ACC112 (cell line): Measurements from ENCODE around the gene DCLK1.

Experiments
- H2AFZ ChIP-seq: fragments of 200-600 bp; sonication (generic); one replicate; pipeline ENCODE4 v1.6.0; 2017; ENCODE audit warnings: antibody characterized with exemption, low read length; ENCODE audit not compliant: unreplicated experiment
- H3K27ac ChIP-seq: fragments of 200-600 bp; sonication (generic); 2 replicates; pipeline ENCODE4 v1.5.1; 2014; ENCODE audit warnings: low read depth, mild to moderate bottlenecking, antibody characterized with exemption, low read length, moderate library complexity
- H3K27me3 ChIP-seq: fragments of 200-600 bp; sonication (generic); 2 replicates; pipeline ENCODE4 v1.6.1; 2014; ENCODE audit warnings: mild to moderate bottlenecking, antibody characterized with exemption, low read length, moderate library complexity, mixed read lengths; ENCODE audit not compliant: insufficient read depth
- H3K36me3 ChIP-seq: fragments of 200-600 bp; sonication (generic); 2 replicates; pipeline ENCODE4 v1.6.1; 2016; ENCODE audit warnings: mild to moderate bottlenecking, antibody characterized with exemption, low read length, moderate library complexity, mixed read lengths; ENCODE audit not compliant: insufficient read depth
- H3K4me1 ChIP-seq: fragments of 200-600 bp; sonication (generic); one replicate; pipeline ENCODE4 v1.6.1; 2016; ENCODE audit warnings: low read length, mixed read lengths; ENCODE audit not compliant: insufficient read depth, unreplicated experiment, control insufficient read depth
- H3K4me3 ChIP-seq: fragments of 200-600 bp; sonication (generic); 2 replicates; pipeline ENCODE4 v1.5.1; 2014; ENCODE audit warnings: mild to moderate bottlenecking, low read depth, low read length
- H3K79me2 ChIP-seq: fragments of 200-600 bp; sonication (generic); one replicate; pipeline ENCODE4 v1.6.0; 2016; ENCODE audit warnings: low read length; ENCODE audit not compliant: control insufficient read depth, unreplicated experiment, insufficient read depth

DCLK1 gene

DNA sequence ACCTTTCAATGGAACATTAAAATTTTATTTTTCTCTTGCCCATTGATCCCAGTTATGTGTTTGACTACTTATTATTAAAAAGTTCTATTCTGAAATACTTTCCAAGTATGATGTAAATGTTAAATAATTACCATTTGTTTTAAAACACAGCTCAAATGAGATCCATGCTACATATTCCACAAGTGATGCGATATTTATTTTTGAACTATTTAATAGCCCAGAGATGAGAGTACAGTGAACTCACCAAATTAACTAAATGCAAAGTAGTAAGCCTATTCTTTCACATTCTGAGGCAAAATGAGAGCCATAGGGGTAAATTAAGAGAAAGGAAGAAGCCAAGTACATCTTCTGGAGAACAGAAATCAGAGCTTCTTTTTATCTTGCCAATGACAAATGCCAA is 1.2 kb upstream of the DCLK1 start:
- Histone ChIP-seq H3K79me2 (no peaks in the 10 kb centered on the region), H3K27ac (no peak overlapping the region), H3K27me3 (peaks cover 9% of the 10 kb centered on the region; the same call in 1 of the 2 replicates), H3K4me3 (no peak overlapping the region), H3K4me1 (peaks cover 14% of the 10 kb centered on the region), H2AFZ (no peak overlapping the region), H3K36me3 (no peaks in the 10 kb centered on the region)

DNA sequence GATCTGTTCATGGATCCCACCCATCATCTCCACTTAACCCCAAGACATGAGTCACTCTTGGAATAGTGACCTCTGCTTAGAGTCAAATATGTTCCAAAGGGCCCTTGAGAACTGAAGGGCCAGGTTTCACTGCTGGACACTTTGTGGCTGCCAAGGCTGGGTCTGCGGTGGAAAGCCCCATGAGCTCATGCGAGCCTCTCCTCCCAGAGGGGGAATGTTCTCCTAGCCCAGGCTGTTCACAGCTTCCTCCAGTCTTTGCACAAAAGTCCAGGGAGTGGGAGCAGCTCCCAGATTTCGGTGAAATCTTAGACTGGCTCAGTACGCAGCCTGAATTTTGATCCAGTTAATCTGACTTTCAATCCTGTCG is 732 bp upstream of the DCLK1 start:
- peak overlapping the region; percentile 82 for H3K4me3 ChIP-seq
- H3K27me3 ChIP-seq: peaks cover 9% of the 10 kb centered on the region; the same call in 1 of the 2 replicates
- no peak overlapping the region for H3K27ac ChIP-seq
- H3K79me2 ChIP-seq: no peaks in the 10 kb centered on the region
- peaks cover 14% of the 10 kb centered on the region for H3K4me1 ChIP-seq
- no peaks in the 10 kb centered on the region for H3K36me3 ChIP-seq
- no peak overlapping the region for H2AFZ ChIP-seq

DNA sequence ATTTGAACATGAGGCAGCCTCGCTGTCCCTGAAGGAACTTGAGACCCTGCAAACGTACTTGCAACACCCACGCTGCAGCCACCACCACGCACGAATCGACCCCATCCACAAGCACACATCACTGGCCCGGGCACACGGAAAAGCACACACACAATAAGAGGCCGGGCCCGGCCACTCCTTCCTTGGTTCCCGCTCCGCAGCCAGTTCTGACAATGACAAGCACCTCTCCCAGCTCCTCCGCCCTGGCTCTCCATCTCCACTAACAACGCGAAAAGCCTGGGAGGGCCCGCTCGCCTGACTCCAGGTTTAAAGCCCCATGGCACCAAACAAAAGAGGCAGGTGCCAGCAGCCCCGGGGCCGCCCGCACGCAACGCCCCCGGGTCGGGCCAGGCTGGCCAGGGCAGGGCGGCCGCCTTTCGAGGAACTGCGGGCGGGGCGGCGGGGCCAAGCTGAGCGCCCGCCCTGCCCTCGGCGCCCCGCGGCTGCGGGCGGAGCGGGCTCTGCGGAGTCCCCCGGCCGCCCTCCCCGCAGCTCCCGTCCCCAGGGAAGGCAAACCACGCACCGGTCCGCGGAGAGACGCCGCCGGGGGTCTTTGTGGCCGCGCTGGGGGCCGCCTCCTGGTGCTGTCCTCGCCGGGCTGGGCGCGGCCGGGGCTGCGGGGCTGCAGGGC is 495 bp downstream of the DCLK1 start:
- peaks cover 14% of the 10 kb centered on the region for H3K4me1 ChIP-seq
- no peaks in the 10 kb centered on the region for H3K79me2 ChIP-seq
- peak overlapping the region; percentile 82 for H3K4me3 ChIP-seq
- H3K36me3 ChIP-seq: no peaks in the 10 kb centered on the region
- peak overlapping the region; percentile 75 for H2AFZ ChIP-seq
- peaks cover 9% of the 10 kb centered on the region; the same call in 1 of the 2 replicates for H3K27me3 ChIP-seq
- no peak overlapping the region for H3K27ac ChIP-seq

DNA sequence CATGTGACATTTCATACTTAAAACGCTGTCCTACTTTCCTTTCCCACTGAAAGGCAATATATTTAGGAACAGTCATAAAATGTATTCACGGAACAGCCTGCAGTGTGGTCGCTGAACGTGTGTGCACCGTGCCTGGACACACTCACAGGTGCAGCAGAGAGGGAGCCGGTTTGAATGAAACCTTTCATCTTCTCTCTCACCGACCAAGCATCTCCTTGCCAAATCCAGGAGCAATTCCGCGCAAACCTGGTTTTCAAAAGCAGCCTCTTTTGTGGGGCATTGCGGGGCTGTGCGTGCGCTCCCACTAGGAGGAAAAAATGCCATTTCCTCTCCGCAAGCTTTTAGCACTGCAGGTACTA is 1.0 kb downstream of the DCLK1 start:
- Histone ChIP-seq H3K27ac (no peak overlapping the region), H3K27me3 (peaks cover 9% of the 10 kb centered on the region; the same call in 1 of the 2 replicates), H3K79me2 (no peaks in the 10 kb centered on the region), H2AFZ (no peak overlapping the region), H3K4me1 (peaks cover 14% of the 10 kb centered on the region), H3K4me3 (peak overlapping the region; percentile 82), H3K36me3 (no peaks in the 10 kb centered on the region)

DNA sequence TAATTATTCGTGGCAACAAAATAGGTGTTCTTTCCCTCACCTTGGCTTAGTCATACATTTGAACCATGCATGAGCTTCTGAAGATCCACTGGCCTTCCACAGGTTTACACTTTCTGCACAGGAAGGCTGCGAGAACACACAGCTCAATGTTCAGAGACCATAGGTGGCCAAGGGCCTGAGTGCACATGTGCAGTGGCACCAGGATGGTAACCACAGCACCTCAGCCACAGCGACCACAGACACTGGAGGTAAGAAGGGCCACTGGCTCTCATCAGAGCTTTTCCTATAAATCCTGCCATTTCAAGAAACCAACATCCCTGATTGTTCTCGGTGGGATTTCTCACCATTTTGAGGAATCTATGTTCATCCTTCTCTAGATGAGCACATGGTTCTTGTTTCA is 1.6 kb downstream of the DCLK1 start:
- Histone ChIP-seq H3K4me3 (no peak overlapping the region), H2AFZ (no peak overlapping the region), H3K79me2 (no peaks in the 10 kb centered on the region), H3K27me3 (peaks cover 9% of the 10 kb centered on the region; the same call in 1 of the 2 replicates), H3K4me1 (peaks cover 15% of the 10 kb centered on the region), H3K27ac (no peak overlapping the region), H3K36me3 (no peaks in the 10 kb centered on the region)

DNA sequence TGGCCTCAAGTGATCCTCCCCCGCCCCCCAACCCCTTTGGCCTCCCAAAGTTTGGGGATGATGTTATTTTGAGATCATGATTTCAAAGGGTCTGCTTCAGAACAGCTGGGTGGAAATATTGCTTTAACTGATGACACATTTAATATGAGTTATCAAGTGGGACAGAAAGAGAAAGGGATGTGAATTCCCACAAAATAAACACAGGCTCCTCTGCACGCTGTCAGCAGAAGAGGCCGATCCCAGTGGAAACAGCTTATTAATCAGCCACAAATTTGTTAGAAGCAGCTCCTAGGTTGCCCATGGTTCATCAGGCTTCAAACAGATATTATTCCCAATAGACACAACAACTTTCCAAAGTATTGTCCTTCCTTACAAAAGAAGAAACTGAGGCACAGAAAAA is 4.7 kb downstream of the DCLK1 start:
- Histone ChIP-seq H3K4me3 (no peak overlapping the region), H3K27ac (no peak overlapping the region), H2AFZ (no peak overlapping the region), H3K79me2 (no peaks in the 10 kb centered on the region), H3K36me3 (no peaks in the 10 kb centered on the region), H3K27me3 (peaks cover 9% of the 10 kb centered on the region; the same call in 1 of the 2 replicates), H3K4me1 (peaks cover 14% of the 10 kb centered on the region)

DNA sequence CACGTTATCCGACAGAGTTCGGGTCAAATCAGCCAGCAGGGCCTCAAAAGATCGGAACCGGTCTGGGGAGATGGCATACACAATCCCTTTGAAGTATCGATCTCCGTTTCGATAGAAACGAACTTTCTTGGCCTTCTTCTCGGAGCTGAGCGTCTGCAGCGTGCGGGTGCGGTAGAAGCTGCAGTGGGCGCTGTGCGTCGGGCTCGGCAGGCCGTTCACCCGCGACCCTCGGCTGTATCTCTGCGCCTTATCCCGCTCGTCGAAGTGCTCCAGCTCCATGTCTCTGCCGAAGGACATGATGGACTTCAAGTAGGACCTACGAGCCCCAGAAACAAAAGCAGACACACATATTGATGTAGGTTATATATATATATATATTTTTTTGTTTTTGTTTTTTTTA is 5.3 kb downstream of the DCLK1 start:
- Histone ChIP-seq H2AFZ (no peak overlapping the region), H3K4me3 (no peak overlapping the region), H3K4me1 (peaks cover 12% of the 10 kb centered on the region), H3K79me2 (no peaks in the 10 kb centered on the region), H3K36me3 (no peaks in the 10 kb centered on the region), H3K27me3 (peaks cover 9% of the 10 kb centered on the region; the same call in 1 of the 2 replicates), H3K27ac (no peak overlapping the region)

DNA sequence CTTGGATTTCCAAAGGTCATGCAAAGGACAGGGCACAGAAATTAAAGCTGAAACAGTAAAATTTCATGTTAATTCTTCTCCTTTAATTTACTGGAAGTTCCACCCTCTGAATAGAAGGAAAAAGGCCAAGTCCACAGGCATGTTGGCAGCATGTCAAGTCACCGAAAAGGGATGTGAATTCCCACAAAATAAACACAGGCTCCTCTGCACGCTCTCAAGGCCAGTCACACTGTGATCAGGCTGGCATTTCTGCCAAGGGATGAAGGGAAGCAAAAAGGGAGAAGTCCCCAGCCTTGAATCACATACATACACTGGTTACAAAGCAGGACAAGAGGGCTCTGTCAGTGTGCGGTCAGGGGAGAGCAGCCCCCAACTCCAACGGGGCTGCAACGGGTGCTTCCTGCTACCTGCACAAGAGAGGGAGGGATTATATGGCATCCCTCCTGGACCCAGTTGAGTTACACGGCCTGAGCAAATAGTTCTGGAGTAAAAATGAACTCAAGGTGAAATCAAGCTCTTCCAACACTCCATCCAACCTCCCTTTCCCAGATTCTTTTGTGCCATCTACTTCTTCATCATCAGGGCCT is 6.9 kb downstream of the DCLK1 start:
- Histone ChIP-seq H3K4me3 (no peak overlapping the region), H3K4me1 (peaks cover 7% of the 10 kb centered on the region), H3K36me3 (no peaks in the 10 kb centered on the region), H2AFZ (no peak overlapping the region), H3K27ac (no peak overlapping the region), H3K79me2 (no peaks in the 10 kb centered on the region), H3K27me3 (no peaks in the 10 kb centered on the region)

DNA sequence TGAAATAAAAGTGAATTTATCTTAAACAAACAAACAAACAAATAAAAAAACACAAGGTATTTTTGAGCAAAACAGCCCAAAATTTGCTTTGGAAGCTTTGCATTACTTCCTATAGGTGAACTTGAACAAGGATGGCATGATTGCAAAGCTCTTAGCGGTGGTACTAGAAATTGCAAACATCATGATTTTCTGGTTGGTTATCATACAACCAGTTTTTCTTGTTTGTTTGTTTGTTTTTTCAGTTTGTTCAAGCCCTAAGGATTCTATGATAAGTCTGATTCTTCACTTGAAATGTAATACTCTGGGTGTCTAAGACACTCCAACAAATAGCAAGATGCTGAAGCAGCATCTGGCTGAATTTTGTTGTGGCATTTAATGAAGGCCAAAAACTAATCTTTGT is 15.9 kb downstream of the DCLK1 start:
- H3K79me2 ChIP-seq: no peaks in the 10 kb centered on the region
- no peak overlapping the region for H3K4me3 ChIP-seq
- H3K27me3 ChIP-seq: no peaks in the 10 kb centered on the region
- no peaks in the 10 kb centered on the region for H3K4me1 ChIP-seq
- no peaks in the 10 kb centered on the region for H3K36me3 ChIP-seq
- H3K27ac ChIP-seq: no peak overlapping the region
- no peak overlapping the region for H2AFZ ChIP-seq

DNA sequence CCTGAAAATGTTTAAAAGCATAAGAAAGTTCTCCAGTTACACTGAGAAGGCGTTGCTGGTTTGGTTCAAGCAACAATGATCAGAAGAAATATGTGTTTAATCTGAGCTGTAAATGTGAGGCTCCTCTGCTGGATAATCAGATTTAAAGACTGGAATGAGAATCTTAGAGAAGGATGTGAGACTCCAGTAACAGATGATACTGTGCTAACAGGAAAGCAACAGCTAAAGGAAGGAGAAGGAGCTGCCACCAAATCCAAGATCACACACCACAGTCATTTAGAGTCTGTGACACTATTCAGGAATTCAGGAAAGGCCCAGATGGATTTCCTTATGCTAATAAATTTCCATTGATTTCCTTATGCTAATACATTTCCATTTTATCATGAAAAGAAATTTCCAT is 16.9 kb downstream of the DCLK1 start:
- Histone ChIP-seq H3K4me3 (no peak overlapping the region), H3K36me3 (no peaks in the 10 kb centered on the region), H2AFZ (no peak overlapping the region), H3K27ac (no peak overlapping the region), H3K79me2 (no peaks in the 10 kb centered on the region), H3K4me1 (no peaks in the 10 kb centered on the region), H3K27me3 (no peaks in the 10 kb centered on the region)

DNA sequence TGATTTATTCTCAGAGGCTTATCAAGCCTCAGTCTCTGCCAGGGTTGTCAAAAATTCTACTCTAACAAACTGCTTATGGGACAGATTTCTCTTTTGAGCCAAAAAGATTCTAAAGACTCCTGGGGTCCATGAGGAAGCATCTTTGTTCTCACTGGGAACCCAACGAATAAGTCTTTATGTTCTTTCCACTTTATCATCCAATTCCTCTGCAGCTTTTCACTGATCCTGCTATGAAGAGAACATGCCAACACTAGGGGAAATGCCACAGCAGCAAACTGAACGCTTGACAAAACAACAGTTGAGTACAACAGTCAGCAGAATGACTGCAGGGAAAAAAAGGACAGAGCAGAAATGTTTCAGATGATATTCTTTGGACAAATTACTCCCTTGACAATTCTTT is 22.2 kb downstream of the DCLK1 start:
- Histone ChIP-seq H3K4me3 (no peak overlapping the region), H3K27me3 (no peaks in the 10 kb centered on the region), H3K79me2 (no peaks in the 10 kb centered on the region), H3K27ac (no peak overlapping the region), H2AFZ (no peak overlapping the region), H3K36me3 (no peaks in the 10 kb centered on the region), H3K4me1 (no peaks in the 10 kb centered on the region)
